LNCaP clone FGC (cell line): Measurements from ENCODE around the gene METRNL.

Experiments
- DNase-seq: peaks from one replicate; pipeline ENCODE4 v3.0.0-alpha.2; 2011; ENCODE audit warnings: low read depth
- H3K4me3 ChIP-seq: 2 replicates; pipeline ENCODE4 v1.5.1; 2011; ENCODE audit warnings: mild to moderate bottlenecking, low read depth, low read length, control low read depth
- TF ChIP-seq, protein P1 (sequence below): IDR thresholded peaks from 2 replicates; pipeline ENCODE4 v1.5.1; 2012; ENCODE audit warnings: mild to moderate bottlenecking; ENCODE audit not compliant: control insufficient read depth, insufficient read depth; ENCODE audit errors: extremely low read depth

The METRNL gene

DNA sequence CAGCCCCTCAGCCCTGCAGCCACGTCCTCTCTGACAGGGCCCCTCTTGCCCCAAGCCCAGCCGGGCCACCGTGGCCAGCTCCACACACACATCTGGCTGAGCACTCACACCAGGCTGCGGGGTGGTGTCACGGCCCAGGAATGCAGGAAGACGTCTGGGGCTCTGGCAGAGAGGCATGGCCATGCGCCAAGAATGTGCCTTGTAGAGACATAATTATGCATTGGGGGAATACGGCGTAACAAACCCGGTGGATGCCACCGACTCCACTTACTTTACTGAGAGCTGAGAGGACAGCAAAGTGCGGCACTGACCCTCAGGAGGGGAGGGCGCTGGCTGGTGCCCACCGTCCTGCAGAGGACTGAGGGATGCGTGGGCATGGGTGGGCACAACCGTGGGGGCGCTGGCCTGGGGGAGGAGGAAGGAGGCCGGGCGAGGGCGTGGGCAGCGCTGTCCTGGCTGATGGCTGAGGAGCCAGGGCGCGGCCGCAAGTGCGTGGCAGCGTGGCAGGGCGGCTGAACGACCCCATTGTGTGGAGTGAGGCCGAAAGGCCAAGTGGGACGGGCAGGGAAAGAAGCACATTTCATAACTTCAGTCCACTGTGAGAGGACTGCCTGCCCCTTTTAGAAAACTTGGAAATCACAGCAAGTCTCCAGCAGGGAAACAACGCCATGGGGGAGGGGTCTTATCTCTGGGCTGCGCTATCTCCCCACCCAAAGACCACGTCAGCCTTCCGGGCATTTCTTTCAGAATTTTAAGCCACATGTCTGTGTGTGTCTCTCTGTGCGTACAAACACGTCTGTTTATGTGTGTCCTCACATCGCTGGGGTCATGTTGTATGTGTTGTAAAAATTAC lies 30.6 kb downstream of the METRNL start:
- peak; percentile 47 for DNase-seq
- H3K4me3 ChIP-seq, result no peak overlapping the region
- TF ChIP-seq, protein P1, sequence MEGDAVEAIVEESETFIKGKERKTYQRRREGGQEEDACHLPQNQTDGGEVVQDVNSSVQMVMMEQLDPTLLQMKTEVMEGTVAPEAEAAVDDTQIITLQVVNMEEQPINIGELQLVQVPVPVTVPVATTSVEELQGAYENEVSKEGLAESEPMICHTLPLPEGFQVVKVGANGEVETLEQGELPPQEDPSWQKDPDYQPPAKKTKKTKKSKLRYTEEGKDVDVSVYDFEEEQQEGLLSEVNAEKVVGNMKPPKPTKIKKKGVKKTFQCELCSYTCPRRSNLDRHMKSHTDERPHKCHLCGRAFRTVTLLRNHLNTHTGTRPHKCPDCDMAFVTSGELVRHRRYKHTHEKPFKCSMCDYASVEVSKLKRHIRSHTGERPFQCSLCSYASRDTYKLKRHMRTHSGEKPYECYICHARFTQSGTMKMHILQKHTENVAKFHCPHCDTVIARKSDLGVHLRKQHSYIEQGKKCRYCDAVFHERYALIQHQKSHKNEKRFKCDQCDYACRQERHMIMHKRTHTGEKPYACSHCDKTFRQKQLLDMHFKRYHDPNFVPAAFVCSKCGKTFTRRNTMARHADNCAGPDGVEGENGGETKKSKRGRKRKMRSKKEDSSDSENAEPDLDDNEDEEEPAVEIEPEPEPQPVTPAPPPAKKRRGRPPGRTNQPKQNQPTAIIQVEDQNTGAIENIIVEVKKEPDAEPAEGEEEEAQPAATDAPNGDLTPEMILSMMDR, result no peak

DNA sequence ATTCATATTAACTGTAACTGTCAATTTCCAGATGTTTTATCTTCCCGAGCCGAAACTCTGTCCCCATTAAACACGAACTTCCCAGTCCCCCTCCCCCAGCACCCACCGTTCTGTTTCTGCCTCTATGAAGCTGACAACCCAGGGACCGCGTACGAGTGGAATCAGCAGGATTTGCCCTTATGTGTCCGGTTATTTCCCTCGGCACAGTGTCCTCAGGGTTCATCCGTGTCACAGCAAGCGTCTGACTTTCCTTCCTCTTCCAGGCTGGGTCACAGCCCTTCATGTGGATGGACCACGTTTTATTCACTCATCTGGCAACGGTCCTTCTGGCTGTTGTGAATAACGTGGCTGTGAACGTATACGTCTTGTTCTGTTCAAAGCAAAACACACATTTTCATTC lies 31.3 kb downstream of the METRNL start:
- H3K4me3 ChIP-seq, result no peak overlapping the region
- DNase-seq, result no peak
- TF ChIP-seq, protein P1, result no peak

DNA sequence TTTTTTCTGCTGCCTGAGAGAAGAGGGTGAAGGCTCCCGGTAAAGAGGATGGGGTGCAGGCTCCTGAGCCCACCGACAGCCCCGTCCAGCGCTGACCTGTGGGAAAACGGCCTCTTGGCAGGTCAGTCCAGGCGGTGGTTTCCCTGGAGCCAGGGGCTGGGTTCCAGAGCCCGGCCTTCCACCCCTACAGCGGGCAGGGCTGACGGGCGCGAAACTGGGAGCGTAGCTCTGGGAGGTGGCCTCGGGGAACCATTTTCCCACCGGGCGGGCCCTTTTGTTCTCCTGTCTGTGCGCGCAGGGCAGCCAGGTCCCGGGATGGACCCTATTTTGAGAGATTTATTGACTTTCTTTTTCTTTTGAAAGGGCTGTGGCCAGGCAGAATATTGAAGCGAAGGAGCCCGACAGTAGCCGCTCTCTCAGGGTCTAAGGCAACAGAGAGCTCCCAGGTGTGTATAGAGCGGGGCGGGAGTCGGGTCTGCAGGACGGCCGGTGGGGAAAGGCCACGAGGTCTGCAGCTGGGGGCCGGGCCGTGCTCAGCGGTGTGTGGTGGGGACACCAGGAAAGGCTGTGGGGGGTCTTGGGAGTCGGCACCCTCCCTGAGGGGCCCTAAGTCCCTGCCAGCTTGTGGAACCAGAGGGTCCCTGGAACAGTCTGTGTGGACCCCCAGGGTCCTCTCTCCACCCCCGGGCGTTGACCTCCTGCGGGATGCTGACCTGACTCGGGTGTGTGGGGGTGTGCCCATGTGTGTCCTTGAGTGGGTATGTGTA lies 32.3 kb downstream of the METRNL start:
- no peak overlapping the region for H3K4me3 ChIP-seq
- DNase-seq, result no peak
- TF ChIP-seq, protein P1, result no peak

DNA sequence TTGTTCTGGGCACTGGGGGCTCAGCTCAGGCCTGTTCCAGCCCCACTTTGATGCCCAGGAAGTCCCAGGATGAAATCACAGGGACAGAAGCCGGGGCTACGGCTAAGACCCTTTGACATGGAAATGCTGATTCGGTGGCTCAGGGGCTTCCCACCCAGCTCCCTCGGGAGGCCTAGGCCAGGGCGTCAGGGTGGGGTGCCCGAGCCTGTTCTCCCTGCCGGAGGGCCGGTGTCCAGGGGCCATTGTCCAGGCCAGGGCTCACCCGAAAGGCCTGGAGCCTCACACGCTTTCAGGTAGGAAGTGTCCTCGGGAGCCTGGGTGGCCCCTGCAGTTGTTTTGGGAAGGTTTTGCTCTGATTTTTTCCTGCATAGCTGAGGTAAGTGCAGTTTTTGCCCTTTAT lies 34.0 kb downstream of the METRNL start:
- H3K4me3 ChIP-seq, result no peak overlapping the region
- TF ChIP-seq, protein P1, result no peak
- DNase-seq, result no peak

DNA sequence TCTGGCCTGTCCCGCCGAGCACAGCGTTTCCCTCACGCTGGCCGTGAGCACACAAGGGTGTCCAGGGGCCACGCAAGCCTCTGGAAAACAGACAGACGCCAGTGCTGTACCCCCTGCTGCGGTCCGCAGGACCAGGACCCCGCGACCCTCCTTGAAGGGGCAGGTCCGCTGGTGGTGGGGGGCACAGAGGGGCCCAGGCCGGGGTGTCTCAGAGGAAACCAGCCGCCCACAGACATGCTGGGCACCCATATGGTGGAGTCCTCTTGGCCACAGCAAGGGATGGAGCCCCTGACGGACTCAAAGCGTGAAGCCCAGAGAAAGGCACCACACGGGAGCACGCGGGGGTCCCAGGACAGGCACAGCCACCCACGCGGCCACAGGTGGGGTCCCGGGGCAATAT lies 34.4 kb downstream of the METRNL start:
- TF ChIP-seq, protein P1, result no peak
- DNase-seq, result no peak

DNA sequence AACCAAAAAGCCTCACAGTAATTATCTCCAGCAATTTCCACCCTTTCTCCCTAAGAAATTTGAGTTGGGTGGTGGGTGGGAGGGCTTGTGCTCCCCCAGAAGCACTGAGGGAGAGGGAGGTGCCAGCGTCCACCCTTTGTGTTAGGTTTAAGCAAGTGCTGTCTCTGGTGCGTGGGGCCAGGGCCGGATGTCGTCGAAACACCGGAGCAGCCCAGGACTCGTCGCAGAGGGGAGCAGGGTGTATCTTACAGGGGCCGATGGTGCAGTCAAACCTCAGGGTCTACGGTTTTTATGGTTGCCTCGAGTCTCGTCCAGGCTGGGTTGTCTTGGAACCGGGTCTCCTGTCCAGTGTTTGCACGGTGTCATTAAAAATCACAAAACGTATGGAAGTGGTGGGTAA lies 35.3 kb downstream of the METRNL start:
- DNase-seq, result no peak
- H3K4me3 ChIP-seq, result no peak overlapping the region
- TF ChIP-seq, protein P1, result no peak

More for the DNA sequence above, 34.4 kb downstream of the METRNL start:
- H3K4me3 ChIP-seq, result no peak overlapping the region
